Effector CD4-positive, alpha-beta T cell (primary cell): Measurements from ENCODE around the gene PAK5. TPM values are rescaled to one million over a fixed set of nuclear protein-coding genes. Genes with fewer than 3 reads are reported as not detected.

Source experiments
- DNase-seq: peaks from one replicate; pipeline ENCODE4 v3.0.0-alpha.2; 2020
- total RNA-seq: gene quantifications from one replicate; lab custom pipeline; 2026; lab: John Stamatoyannopoulos, UW

Gene PAK5
- total RNA-seq = not detected

DNA sequence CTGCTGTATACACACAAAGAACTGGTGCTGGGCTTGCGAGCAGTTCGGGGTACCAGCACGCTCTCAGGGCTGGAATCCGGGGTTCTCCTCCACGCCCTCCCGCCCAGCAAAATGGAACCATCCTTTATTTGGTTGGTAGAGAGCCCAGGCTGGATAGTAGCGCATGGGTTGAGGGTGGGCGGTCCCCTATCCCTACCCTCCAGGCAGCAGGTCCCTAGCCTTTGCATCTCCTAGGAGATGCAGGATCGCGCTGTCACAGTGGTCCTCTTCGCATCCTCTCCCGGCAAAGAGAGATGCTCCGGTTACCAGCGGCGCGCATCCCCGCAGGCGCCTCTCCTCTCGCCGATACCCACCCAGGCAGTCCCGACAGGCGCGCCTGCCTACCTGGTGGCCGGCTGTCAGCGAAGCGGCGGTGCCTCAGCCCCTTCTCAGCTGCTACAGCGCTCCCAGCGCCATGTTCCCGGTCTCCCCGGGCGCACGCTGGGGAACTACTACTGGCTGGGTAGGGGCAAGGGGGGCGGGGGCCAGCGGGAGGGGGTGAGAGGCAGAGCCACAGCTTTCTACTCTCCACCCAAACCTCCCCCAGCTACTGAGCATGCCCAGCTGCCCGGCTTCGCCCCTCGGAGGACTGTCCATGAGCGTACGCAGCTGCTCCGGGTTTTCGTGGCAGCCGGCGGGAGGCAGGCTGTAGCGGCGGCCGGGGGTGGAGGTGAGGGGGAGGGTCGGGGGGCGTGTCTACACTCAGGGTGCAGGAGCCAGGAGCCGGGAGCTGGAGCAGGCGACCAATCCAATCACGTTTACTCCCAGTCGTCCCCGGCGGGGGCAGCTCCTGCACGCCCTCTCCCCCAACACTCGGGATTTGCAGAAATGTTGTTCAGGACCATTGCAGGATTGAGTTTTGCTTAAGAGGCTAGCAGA lies at the start of gene PAK5:
PAK5 (minus strand) TSS at position 699 of the 918 bp plus-strand sequence. CDS start 194,748 bp downstream, outside the sequence.
- DNase-seq = no peak

DNA sequence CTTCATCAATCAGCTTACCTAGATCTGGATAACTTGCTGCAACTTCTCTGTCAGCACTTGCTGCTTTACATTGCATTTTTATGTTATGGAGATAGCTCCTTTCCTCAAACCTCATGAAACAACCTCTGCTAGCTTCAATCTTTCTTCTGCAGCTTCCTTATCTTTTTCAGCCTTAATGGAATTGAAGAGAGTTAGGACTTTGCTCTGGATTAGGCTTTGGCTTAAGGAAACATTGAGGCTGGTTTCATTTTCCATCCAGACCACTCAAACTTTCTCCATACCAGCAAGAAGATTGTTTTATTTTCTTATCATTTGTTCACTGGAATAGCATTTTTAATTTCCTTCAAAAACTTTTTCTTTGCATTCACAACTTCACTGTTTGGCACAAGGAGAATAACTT lies 48.8 kb upstream of the PAK5 start:
- no peak for DNase-seq

DNA sequence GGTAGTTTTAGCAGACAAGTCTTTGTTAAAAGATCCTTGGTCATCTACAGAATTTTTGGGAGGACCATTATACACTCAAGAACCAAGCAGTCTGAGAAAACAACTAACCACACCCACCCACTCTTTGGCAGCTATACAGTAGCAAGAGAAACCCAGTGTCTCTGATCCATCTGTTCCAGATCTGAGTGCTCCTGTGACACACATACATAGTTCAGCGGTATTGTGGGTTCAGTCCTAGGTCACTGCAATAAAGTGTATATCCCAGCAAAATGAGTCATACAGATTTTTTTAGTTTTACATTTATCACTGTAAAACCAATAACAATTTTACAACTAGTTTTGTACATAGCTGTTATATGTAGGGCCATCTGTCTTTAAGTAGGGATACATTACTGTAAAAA lies 47.4 kb upstream of the PAK5 start:
- DNase-seq = no peak

DNA sequence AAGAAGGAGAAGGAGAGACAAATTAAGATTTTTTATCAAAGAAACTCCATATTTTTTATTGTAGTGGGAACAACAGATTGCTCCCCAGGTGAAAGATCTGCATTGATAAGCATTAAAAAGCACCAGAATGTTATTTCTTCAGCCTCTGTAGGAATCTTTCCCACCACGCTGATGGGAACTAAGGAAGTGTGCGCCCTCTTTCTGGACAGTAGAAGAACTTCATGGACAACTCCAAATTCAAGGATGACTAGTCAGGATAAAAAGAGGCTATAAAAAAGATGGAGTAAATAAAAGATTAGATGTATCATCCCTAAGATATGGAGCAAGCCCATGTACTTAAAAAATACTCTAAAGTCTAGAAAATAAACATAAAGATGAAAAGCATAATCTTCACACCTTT lies 45.8 kb upstream of the PAK5 start:
- no peak for DNase-seq

- DNase-seq = no peak
Observed at GRCh38 chr20:9884061-9884460, 45.2 kb upstream of the PAK5 start.

DNA sequence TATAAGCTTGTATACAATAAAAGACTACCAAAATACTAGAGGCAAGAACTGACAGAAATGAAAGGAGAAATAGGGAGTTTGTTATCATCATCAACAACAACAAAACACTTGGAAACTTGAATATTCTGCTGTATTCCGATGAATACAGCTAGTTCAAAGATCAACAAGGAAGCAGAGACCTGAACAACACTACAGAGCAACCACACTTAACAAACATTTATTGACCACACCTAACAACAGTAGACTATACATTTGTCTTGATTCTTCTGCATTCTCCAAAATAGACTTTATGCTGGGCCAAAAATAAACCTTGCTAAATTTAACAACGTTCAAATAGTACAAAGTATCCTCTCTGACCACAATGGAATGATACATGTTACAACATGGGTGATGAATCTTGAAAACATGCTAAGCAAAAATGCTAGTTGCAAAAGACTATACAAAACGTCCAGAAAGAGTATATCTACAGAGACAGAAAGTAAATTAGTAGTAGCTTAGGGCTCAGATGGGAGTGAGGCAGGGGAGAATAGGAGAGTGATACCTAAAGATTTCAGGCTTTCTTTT lies 39.1 kb upstream of the PAK5 start:
- DNase-seq = no peak

GRCh38 chr20:9867196-9867980 lies 28.5 kb upstream of the PAK5 start:
- no peak for DNase-seq

- DNase-seq = no peak
Observed at GRCh38 chr20:9852566-9852965, 13.7 kb upstream of the PAK5 start.

GRCh38 chr20:9839626-9840025 lies 750 bp upstream of the PAK5 start:
- no peak for DNase-seq

DNA sequence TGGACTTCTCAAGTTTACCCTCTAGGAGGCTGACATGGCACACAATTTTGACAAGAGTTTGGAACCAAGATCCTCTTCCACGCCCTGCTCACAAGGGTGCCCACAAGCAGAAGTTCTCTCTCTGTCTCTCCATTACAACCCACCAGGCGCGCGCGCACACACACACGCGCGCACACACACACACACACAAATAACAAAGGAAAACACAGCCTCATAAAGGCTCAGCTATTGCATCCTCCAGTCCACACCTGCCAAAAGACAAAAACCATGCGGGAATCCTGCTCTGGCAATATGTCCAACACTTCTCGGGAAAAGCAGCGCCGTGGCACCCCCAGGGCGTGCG lies 870 bp downstream of the PAK5 start:
- DNase-seq = no peak

DNA sequence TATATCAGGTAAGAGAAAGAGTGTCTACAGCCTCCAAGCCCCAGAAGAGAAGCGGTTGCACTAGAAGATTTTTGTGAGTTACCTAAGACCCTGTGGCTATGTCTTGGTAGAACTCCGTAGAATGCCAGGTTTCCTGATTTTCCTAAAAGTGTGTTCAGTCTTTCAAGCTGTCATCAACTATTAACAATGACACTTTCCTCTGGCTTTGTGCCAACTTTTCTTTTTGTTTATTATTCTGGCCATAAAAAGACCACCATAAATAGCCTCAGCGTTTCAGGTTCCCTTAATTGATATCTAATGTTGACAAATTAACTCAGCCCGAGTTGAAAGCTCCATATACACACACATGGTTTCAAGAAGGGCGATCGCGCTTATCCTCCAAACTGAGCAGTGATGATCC lies 1.2 kb downstream of the PAK5 start:
- no peak for DNase-seq

- no peak for DNase-seq
Observed at GRCh38 chr20:9835302-9835701, 3.6 kb downstream of the PAK5 start.

DNA sequence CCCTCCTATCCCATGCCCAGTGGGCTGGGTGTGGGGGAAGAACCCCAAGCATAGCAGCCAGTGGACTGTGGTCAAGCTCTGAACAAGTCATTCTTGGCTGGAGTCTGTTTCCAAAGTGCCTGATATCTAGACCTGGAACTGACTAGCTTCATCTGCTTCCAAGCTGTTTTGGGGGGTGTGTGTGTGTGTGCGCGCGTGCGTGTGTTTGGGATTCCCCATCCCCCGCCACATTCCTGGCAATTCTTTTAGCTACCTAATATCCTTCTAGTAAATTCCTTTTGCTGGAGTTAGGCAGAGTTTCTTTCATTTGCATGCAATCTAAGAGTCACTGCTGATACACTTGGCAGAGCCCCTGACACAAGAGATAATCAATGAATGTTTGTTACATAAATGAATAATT lies 7.8 kb downstream of the PAK5 start:
- no peak for DNase-seq

GRCh38 chr20:9829835-9830234 lies 9.0 kb downstream of the PAK5 start:
- DNase-seq = no peak

- no peak for DNase-seq
Observed at GRCh38 chr20:9817654-9818053, 21.2 kb downstream of the PAK5 start.

- DNase-seq = no peak
Observed at GRCh38 chr20:9815632-9816031, 23.2 kb downstream of the PAK5 start.

DNA sequence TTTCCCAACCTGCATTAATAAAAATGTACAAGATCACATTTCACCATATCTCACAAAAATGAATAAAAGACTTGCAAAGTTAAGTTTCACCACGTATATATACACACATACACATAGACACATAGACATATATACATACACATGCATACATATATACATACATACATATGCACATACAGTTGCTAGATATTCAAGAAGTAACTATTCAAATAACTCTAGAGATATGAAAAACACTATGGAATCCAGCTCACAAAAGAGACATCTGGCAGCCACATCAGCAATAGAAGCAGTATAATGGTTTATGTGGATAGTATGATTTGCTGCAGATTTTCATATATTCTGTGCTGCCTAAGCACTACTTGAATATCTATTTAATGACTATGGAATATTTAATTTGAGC lies 28.1 kb downstream of the PAK5 start:
- DNase-seq = no peak

DNA sequence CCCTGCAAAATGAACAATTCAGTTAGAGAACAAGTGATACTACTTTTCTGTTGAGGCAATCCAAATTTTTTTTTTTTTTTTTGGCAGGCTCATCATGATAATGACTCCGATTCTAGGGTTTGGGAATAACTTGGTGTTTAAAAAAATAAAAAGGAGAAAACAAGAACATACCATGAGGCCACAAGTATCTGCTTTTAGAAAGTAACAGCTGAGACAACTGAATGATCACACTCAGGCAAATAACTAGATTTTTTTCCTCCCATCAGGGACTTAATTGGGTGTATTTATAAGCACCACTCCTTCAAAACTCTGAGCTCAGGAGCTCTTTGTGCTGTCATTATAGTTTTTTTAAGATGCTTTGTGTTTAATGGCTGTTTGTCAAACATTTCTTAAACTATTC lies 29.6 kb downstream of the PAK5 start:
- DNase-seq = no peak

- DNase-seq = no peak
Observed at GRCh38 chr20:9808166-9808565, 30.7 kb downstream of the PAK5 start.

DNA sequence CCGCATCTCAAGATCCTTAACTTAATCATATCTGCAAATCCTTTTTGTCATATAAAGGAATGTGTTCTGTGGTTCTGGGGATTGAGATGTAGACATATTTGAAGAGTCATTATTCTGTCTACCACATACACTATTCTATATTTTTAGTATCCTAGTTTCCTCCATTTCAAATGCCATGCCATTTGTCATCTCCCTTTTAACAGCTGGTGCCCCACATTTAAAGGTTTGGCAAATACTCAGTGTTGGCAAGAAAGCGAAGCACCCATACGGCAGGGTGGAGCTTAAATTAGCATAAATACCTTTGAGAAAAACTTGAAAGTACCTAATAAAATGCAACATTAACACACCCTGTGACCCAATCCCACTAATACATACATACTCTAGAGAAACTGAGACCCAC lies 31.7 kb downstream of the PAK5 start:
- DNase-seq = no peak

GRCh38 chr20:9800421-9800820 lies 38.5 kb downstream of the PAK5 start:
- no peak for DNase-seq

GRCh38 chr20:9794831-9795230 lies 44.0 kb downstream of the PAK5 start:
- no peak for DNase-seq

DNA sequence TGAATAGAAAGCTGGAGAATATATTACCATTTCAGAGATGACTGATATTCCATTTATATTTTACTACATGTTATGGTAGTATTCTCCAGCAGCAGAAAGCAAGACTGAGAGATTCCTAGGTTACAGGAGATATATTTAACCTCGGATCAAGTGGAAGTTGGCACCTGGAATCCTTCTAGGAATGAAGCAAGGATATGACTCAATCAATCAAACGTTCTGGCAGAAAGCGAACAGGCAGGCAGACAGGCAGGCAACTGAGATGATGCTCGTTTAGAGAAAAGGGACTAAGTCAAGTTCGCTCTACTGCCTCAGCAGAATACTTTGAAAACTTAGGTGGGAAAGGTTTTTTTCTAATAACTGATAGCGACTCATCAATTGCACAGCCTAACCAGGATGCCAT lies 46.2 kb downstream of the PAK5 start:
- DNase-seq = no peak

DNA sequence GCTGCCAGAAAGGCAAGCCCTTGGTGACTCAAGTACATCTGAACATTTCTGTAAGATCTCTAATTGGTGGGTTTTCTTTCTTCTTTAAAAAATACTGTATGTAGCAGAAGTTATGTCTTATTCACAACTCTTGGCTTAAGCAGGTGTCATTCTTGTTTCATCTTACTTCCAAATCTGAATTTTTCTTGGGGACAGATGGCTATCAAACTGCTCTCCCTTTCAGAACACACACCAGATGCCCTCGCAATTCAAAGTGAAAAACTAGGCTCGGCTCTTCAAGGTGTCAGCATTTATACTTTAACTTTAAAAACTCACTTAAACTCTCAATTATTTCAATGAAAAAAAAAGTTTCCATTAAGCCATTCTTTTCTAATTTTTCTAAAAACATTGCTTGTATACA lies 49.7 kb downstream of the PAK5 start:
- DNase-seq = no peak
